Subcutaneous abdominal adipose tissue (tissue), 5 donors: ENCODE results near the gene BRMS1L.

ENCODE experiments used
- H3K27ac ChIP-seq: one replicate; pipeline ENCODE4 v1.7.0; 2013; ENCODE audit warnings: low read depth, mild to moderate bottlenecking, inconsistent platforms, low read length, moderate library complexity
- H3K27me3 ChIP-seq, 5 donors: one replicate each; pipeline ENCODE4 v1.7.0; 2013; ENCODE audit warnings: low read length in 5 of 5, inconsistent platforms in 1 of 5; ENCODE audit not compliant: control insufficient read depth in 5 of 5, insufficient read depth in 4 of 5
- H3K36me3 ChIP-seq, 5 donors: one replicate each; pipeline ENCODE4 v1.7.0; 2013; ENCODE audit warnings: low read length in 5 of 5; ENCODE audit not compliant: control insufficient read depth in 5 of 5, insufficient read depth in 5 of 5
- H3K4me1 ChIP-seq, 5 donors: one replicate each; pipeline ENCODE4 v1.7.0; 2013; ENCODE audit warnings: low read length in 5 of 5, mild to moderate bottlenecking in 3 of 5, moderate library complexity in 1 of 5; ENCODE audit not compliant: control insufficient read depth in 5 of 5, insufficient read depth in 5 of 5
- H3K4me3 ChIP-seq, 5 donors: one replicate each; pipeline ENCODE4 v1.7.0; 2013; ENCODE audit warnings: low read length in 5 of 5, low read depth in 1 of 5
- H3K9ac ChIP-seq, 5 donors: one replicate each; pipeline ENCODE4 v1.7.0; 2013; ENCODE audit warnings: low read length in 5 of 5, mild to moderate bottlenecking in 4 of 5, moderate library complexity in 3 of 5
- H3K9me3 ChIP-seq, 5 donors: one replicate each; pipeline ENCODE4 v1.7.0; 2013; ENCODE audit warnings: low read length in 5 of 5; ENCODE audit not compliant: control insufficient read depth in 5 of 5
- donor health status: healthy.
- donor health status: healthy.
- donor health status: healthy.
- donor health status: healthy.
- donor health status: healthy.

The BRMS1L gene

GRCh38 chr14:35881280-35881679 is 55.1 kb downstream of the BRMS1L start:
- H3K9ac ChIP-seq = no peak overlapping the region
- no peak overlapping the region for H3K27ac ChIP-seq
- peaks cover 0 to 12% (median 9%) of the 10 kb centered on the region in 5 donors for H3K4me1 ChIP-seq
- no peaks in the 10 kb centered on the region for H3K27me3 ChIP-seq
- no peaks in the 10 kb centered on the region for H3K9me3 ChIP-seq
- no peaks in the 10 kb centered on the region for H3K36me3 ChIP-seq
- H3K4me3 ChIP-seq = no peak overlapping the region

GRCh38 chr14:35883677-35884293 is 57.6 kb downstream of the BRMS1L start:
- no peaks in the 10 kb centered on the region for H3K36me3 ChIP-seq
- no peak overlapping the region for H3K27ac ChIP-seq
- peaks cover 0 to 6% (median 3%) of the 10 kb centered on the region in 5 donors for H3K4me1 ChIP-seq
- H3K9me3 ChIP-seq = no peaks in the 10 kb centered on the region
- H3K27me3 ChIP-seq = no peaks in the 10 kb centered on the region
- no peak overlapping the region for H3K4me3 ChIP-seq
- no peak overlapping the region for H3K9ac ChIP-seq

- Histone ChIP-seq H3K27ac (no peak overlapping the region), H3K36me3 (no peaks in the 10 kb centered on the region)
Measured at GRCh38 chr14:35890308-35890707, 64.2 kb downstream of the BRMS1L start.

GRCh38 chr14:35895256-35895655 is 69.1 kb downstream of the BRMS1L start:
- Histone ChIP-seq H3K36me3 (no peaks in the 10 kb centered on the region), H3K9ac (no peak overlapping the region), H3K27ac (no peak overlapping the region), H3K4me3 (no peak overlapping the region), H3K9me3 (peaks cover 4 to 24% (median 13%) of the 10 kb centered on the region in 5 donors), H3K4me1 (no peaks in the 10 kb centered on the region), H3K27me3 (no peaks in the 10 kb centered on the region)

More at GRCh38 chr14:35890308-35890707, 64.2 kb downstream of the BRMS1L start:
- H3K9ac ChIP-seq = no peak overlapping the region
- H3K4me3 ChIP-seq = no peak overlapping the region
- H3K27me3 ChIP-seq = no peaks in the 10 kb centered on the region
- H3K4me1 ChIP-seq = no peaks in the 10 kb centered on the region
- peaks cover 0 to 10% (median 7%) of the 10 kb centered on the region in 5 donors for H3K9me3 ChIP-seq

- H3K9me3 ChIP-seq = peaks cover 4 to 24% (median 13%) of the 10 kb centered on the region in 5 donors
- H3K4me3 ChIP-seq = no peak overlapping the region
- H3K4me1 ChIP-seq = no peaks in the 10 kb centered on the region
- no peaks in the 10 kb centered on the region for H3K36me3 ChIP-seq
- H3K9ac ChIP-seq = no peak overlapping the region
- no peaks in the 10 kb centered on the region for H3K27me3 ChIP-seq
- no peak overlapping the region for H3K27ac ChIP-seq
Measured at GRCh38 chr14:35897616-35898111, 71.5 kb downstream of the BRMS1L start.

- no peaks in the 10 kb centered on the region for H3K27me3 ChIP-seq
- H3K9me3 ChIP-seq = peaks cover 4 to 24% (median 13%) of the 10 kb centered on the region in 5 donors
- H3K4me1 ChIP-seq = no peaks in the 10 kb centered on the region
- H3K9ac ChIP-seq = no peak overlapping the region
- H3K4me3 ChIP-seq = no peak overlapping the region
- no peak overlapping the region for H3K27ac ChIP-seq
- no peaks in the 10 kb centered on the region for H3K36me3 ChIP-seq
Measured at GRCh38 chr14:35898217-35898775, 72.2 kb downstream of the BRMS1L start.

- H3K9ac ChIP-seq = no peak overlapping the region
- no peaks in the 10 kb centered on the region for H3K27me3 ChIP-seq
- no peak overlapping the region for H3K4me3 ChIP-seq
- H3K27ac ChIP-seq = no peak overlapping the region
- H3K36me3 ChIP-seq = no peaks in the 10 kb centered on the region
- peaks cover 0 to 13% (median 5%) of the 10 kb centered on the region in 5 donors for H3K9me3 ChIP-seq
- H3K4me1 ChIP-seq = no peaks in the 10 kb centered on the region
Measured at GRCh38 chr14:35900741-35901140, 74.6 kb downstream of the BRMS1L start.

- no peak overlapping the region for H3K27ac ChIP-seq
Measured at GRCh38 chr14:35909665-35910064, 83.5 kb downstream of the BRMS1L start.

GRCh38 chr14:35910191-35910590 is 84.1 kb downstream of the BRMS1L start:
- H3K27ac ChIP-seq = no peak overlapping the region
- no peaks in the 10 kb centered on the region for H3K27me3 ChIP-seq
- H3K9me3 ChIP-seq = no peaks in the 10 kb centered on the region
- no peaks in the 10 kb centered on the region for H3K36me3 ChIP-seq
- H3K9ac ChIP-seq = no peak overlapping the region
- H3K4me3 ChIP-seq = no peak overlapping the region
- no peaks in the 10 kb centered on the region for H3K4me1 ChIP-seq

More at GRCh38 chr14:35909665-35910064, 83.5 kb downstream of the BRMS1L start:
- no peaks in the 10 kb centered on the region for H3K9me3 ChIP-seq
- no peak overlapping the region for H3K9ac ChIP-seq
- no peaks in the 10 kb centered on the region for H3K27me3 ChIP-seq
- H3K36me3 ChIP-seq = no peaks in the 10 kb centered on the region
- H3K4me3 ChIP-seq = no peak overlapping the region
- H3K4me1 ChIP-seq = no peaks in the 10 kb centered on the region

- Histone ChIP-seq H3K4me1 (no peaks in the 10 kb centered on the region), H3K27me3 (no peaks in the 10 kb centered on the region), H3K27ac (no peak overlapping the region), H3K36me3 (no peaks in the 10 kb centered on the region), H3K9ac (no peak overlapping the region), H3K4me3 (no peak overlapping the region), H3K9me3 (no peaks in the 10 kb centered on the region)
Measured at GRCh38 chr14:35911097-35911496, 85.0 kb downstream of the BRMS1L start.
